ENCODE measurements around the gene FOXO6.
"Not testable (repeated sequence)": the region's sequence is repeated elsewhere in the genome, so short reads cannot be mapped to it uniquely, and the experiment has no call there.

Gene FOXO6

GRCh38 chr1:41329662-41330587 lies 31.3 kb upstream of the FOXO6 start:
- no peak for DNase-seq

GRCh38 chr1:41330588-41331545 lies 30.4 kb upstream of the FOXO6 start:
- DNase-seq: no peak

- no peak for DNase-seq
Measured at GRCh38 chr1:41331546-41331917, 29.7 kb upstream of the FOXO6 start.

GRCh38 chr1:41332161-41332560 lies 29.1 kb upstream of the FOXO6 start:
- DNase-seq: not testable (repeated sequence)

- no peak for DNase-seq
Measured at GRCh38 chr1:41333146-41333784, 28.0 kb upstream of the FOXO6 start.

DNA sequence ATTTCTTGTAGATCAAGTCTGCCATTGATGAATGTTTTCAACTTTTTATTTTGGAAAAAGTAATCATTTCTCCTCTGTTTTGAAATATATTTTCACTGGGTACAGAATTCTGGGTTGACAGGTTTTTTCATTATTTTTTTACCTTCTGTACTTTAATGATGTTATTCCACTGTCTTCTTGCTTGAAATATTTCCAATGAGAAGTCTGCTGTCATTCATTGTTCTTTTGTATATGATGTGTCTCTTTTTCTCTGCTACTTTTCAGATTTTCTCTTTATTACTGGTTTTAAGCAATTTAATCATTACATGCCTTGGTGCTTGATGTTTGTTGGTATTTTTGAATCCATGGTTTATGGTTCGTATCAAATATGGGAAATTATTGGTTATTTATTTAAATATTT lies 22.4 kb upstream of the FOXO6 start:
- no peak for DNase-seq

- DNase-seq: no peak
Measured at GRCh38 chr1:41340655-41341364, 20.4 kb upstream of the FOXO6 start.

DNA sequence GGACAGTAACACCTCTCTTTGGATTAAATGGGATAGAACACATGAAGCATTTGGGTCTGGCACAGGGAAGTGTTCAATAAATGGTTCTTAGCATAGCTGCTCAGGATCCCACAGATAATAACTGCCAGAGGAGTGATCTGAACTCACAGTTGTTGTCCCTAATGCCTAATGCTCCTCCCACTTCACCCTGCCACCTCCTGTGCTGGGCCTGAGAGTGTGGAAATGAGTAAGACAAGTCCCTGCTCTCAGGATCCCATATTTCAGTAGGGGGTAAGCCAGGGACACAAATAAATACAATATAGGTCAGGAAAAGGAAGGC lies 19.9 kb upstream of the FOXO6 start:
- no peak for DNase-seq

DNA sequence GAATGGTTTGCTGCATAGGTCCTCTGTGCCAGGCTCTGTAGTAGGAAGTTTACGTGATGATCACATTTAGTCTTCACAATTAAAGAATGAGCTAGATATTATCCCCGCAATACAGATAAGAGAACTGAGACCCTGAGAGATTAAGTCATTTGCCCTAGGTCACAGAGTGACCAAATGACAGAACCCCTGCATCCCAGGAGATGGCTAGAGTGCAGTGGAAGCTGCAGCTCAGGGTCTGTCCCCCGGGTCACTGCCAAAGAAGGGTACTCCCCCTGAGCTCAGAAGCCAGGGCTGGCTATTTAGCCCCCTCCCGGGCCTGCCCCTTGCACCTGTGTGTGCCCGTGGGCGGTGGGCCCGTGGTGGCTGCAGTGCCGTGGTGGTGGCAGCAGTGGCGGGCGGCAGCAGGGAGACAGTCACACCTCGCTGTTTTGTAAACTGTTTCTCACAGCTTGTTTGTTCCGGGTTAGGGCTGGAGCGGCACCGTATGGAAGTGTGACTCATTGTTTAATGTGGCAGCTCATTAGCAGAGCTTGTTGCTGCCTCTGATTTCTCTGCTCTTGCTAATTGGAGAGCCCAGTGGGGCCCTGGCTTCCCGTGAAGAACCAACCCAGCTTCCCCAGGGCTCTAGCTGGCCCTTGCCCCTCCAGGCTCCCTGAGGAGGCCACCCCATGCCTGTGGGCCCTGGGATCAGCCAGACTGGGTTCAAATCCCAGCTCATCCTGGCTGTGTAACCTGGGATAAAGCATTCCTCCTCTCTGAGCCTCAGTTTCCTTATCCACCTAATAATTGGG lies 19.3 kb upstream of the FOXO6 start:
- peak; percentile 36 to 86 for DNase-seq

DNA sequence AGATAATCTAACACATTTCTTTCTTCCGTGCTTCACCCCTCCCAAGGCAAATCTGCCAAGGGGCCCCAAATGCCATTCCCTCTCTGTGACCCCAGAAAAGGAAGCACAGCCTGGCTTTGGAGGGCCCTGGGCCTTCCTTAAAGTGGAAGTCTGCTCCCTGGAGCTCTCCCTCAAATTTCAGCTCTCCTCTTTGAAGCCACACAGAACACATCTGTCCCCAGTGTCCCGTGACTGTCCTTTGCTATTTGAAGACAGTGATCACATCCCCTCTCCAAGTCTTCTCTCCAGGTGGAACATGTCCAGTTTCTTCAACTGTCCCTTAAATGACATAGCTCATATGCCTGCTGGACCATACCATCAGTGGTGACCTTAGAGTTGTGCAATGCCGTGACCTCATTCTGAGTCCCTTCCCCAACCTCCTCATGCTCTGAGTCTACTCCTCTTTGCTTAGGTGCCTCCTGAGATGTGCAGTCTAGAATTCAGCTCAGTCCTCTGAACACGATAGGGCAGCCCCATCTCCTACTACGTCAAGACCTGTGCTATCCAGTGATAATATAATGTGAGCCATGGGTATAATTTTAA lies 18.4 kb upstream of the FOXO6 start:
- DNase-seq: no peak

GRCh38 chr1:41343790-41344699 lies 17.2 kb upstream of the FOXO6 start:
- no peak for DNase-seq

DNA sequence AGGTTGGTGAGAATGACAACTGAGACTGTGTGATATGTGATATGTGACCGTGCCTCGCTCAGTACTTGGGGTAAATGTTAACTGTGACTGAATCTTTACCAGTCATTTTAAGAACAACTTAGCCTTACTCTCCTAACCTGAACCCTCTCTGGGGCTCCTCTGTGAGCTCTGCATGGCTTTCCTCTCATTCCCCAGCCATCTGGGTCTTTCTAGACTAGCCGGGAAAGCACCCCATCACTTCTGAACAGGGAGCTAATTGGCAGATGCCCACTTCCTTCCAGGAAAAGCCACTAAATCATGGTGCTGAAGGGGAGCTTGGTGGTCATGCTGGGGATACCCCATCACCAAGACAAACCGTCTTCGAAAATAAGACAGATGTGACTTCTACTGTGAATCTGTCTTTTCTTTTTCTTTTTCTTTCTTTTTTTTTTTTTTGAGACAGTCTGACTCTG lies 16.5 kb upstream of the FOXO6 start:
- no peak for DNase-seq

- no peak for DNase-seq
Measured at GRCh38 chr1:41345434-41346075, 15.7 kb upstream of the FOXO6 start.

DNA sequence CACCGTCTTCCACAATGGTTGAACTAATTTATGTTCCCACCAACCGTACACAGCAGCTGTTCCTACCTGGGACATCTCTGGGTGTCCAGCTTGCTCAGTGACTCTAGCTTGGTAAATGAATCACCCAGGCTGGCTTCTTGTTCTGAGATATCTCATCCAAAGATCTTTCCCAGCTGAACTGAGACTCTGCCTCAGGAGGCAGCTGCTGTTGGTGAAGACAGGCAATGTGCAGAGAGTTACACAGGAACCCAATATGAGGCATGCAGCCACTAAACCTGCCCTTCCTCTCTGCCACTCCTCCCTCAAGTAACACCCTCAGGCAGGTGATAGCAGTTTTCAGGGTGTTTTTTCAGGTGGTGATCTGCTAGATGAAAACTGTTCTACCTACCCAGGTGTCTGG lies 14.0 kb upstream of the FOXO6 start:
- DNase-seq: no peak

DNA sequence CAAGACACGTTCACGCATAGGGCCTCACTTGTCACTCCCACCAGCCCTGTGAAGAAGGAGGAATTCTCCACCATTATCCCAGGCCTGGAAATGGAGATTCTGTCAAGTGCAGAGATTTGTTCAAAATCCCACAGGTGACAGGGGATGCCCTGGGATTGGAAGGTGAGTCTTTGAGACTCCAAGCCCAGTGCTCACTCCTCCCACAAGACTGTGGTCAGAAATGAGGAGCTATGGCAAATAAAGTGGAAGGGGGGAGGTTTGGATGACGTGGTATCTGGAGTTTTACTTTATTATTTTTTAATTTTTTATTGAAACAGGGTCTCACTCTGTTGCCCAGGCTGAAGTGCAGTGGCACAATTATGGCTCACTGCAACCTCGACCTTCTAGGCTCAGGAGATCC lies 12.8 kb upstream of the FOXO6 start:
- no peak for DNase-seq

DNA sequence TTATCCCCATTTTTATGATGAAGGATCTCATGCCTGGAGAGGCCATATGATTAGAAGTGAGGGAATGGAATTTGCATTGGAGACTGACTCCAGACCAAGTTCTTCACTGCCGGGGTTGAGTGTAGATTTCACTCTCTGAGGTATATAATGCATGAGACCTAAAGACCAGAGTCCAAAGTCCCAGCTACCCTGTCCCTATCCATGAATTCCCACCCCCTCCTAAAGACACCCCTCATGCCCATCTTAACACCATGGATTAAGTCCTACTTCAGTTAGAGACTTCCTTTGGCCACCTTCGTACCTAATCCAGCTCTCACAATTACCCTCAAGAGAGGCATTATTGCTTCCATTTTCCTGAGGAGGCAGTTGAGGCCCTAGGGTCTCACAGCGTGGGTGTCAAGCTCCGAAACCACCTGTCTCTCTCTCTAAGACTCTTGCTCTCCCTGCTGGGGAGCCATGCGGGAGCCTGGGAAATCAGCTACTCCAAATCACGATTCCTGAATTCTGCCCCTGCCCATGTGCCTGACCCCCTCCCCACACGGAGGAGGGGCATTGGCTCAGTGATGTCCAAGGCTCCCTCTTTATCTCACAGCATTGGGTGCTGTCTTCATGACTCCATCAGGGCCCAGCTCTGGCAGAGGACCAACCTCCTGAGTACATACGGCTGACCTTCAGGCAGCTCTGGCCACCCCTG lies 11.7 kb upstream of the FOXO6 start:
- DNase-seq: no peak

DNA sequence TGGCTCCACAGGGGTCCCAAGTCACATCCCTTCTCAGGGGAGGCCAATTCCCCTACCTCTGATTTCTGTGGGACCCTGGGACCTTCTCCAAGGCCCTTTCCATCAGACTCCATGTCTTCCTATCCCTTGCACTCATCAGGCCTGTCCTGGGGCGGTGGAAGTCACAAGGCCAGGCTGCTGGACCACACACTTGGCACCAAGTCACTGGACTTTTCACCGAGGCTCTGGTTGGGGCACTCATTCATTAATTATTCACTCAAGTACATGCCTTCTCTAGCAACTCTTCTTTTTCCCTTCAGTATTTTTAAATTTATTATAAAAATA lies 11.2 kb upstream of the FOXO6 start:
- DNase-seq: no peak

GRCh38 chr1:41351262-41352151 lies 9.7 kb upstream of the FOXO6 start:
- no peak for DNase-seq

Measured in NCI-H446 (cell line).